ELF-1 (cell line): ENCODE measurements around the gene GPAM.
"Not testable (repeated sequence)": the region's sequence is repeated elsewhere in the genome, so short reads cannot be mapped to it uniquely, and the experiment has no call there.

ENCODE experiments used
- DNase-seq: peaks from one replicate; pipeline ENCODE4 v3.0.0-alpha.2; 2016; ENCODE audit warnings: low read depth, low spot score

The GPAM gene

DNA sequence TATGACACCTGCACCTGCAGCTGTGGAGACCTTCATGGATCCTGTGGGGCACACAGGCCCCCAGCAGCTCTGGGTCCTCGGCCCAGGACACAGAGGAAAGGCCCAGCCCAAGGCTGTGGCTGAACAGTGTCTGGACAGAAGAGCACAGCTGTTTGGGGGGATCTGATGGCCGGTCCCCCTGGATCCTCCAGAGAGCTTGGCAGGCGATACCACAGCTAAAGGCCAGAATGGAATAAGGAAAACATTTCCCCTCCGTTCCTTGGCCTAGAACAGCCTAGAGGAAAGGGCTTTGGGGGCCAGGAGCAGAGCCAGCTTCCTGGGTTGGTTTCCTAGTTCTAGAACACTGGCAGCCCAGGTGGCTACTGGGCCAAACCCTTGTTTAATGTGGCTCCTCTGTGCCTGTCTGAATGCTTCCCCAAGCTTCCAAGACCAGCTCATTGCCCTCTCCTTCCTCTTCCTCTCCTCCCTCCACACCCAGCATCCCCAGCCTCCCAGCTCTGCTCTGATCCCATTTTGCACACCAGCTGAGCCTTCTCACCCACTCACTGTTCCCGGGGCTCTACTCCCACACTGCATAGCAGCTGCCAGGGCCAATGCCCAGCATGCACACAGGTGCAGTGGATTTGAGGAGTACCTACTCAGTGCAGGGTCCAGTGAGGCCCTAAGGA lies 46.9 kb downstream of the GPAM start:
- DNase-seq = no peak

DNA sequence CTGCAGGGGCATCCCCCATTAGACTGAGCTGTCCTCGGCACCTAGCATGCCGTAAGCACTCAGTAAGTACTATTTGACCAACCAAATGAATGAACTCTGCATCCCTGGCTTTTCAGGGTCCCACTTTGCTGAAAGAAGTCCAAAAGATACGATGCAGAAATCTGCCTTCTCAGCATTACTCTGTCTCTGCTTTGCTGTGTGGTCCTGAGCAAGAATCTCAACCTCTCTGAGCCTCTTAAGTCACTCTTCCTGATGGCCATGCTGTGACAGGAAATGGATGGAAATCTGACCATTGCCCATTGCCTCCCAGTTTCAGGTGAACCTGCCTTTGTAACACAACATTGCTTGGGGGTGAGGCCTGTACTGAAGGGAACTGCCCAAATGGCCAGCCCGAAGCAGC lies 48.0 kb downstream of the GPAM start:
- no peak for DNase-seq

DNA sequence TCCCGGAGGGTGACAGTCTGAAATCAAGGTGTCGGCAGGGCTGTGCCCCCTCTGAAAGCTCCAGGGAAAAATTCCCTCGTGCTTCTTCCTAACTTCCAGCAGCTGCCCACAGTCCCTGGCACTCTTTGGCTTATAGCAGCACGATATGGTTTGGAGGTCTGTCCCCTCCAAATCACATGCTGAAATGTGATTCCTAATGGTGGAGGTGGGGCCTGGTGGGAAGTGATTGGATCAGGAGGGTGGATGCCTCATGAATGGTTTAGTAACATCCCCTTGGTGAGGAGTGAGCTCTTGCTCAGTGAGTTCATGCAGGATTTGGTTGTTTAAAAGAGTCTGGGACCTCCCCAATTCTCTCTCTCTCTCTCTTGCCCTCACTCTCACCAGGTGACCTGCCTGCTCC lies 51.1 kb downstream of the GPAM start:
- DNase-seq = no peak

DNA sequence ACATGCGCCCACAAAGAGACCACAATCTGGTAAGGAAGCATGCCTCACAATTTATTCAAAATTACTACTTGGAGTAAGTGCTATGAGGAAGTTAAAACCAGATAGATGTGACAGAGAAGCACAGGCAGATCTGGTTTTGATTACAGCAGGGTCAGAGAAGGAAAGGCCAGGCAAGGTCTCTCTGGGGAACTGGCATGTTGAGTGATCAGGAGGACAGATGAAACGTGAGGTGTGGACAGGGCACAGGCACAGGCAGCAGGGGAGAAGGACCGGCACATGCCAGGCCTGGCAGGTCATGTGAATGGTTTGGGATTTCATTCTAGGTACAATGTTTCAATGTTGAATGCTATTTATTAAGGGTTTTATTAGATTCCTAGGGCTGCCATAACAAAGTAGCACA lies 51.6 kb downstream of the GPAM start:
- no peak for DNase-seq

DNA sequence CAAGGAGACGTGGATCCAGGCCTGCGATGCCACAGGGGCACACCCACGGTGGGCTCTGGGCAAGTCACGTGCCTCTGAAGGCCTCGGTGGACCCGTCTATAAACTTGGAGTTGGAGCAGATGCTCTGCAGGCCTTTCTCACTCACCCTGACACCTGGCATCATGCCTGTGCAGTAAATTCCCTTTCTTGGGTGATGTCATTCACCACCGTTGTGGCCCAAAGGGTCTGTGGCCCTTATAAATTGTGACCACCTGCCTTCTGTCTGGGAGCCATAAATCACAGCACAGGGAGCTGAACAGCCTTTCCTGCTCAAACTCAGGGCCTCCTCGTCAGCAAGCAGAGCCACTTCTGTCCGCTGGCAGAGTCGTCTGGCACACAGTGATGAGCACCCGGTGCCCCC lies 52.2 kb downstream of the GPAM start:
- no peak for DNase-seq

DNA sequence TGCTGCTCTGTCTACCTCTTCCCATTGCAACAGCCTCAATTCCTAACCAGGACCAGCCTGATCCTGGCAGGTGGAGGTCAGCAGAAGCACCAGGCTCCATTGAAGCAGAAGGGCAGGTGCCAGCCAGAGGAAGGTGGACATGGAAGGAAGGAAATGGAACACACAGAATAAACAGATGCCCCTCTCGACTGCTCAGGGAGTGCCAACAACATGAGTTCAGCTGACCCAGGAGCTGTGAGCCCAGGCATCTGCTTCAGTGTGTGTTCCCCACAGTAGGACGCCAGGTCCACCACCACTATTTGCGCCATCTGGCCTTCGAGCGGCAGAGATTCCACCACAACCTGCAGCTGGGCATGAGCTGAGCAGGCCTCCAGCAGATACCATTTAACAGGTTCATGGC lies 56.7 kb downstream of the GPAM start:
- DNase-seq = no peak

DNA sequence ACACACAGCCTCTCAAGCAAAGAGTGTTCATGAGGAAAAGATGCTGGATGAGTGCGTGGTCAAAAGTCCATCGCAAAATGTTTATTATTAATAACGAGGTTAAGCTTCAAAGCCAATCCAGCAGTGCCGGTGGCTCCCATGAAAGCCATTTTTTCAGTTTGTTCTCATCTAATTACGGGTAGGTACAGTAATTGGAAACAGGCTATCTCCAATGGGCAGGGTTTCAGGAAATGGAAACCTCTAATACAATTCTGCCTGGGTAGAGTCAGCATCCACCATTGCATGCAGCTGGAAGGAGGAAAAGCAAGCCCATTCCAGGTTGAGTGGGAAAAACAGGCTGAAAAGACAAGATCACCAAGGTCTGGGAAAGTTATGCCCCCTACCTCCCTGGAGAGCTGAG lies 57.4 kb downstream of the GPAM start:
- DNase-seq = no peak

DNA sequence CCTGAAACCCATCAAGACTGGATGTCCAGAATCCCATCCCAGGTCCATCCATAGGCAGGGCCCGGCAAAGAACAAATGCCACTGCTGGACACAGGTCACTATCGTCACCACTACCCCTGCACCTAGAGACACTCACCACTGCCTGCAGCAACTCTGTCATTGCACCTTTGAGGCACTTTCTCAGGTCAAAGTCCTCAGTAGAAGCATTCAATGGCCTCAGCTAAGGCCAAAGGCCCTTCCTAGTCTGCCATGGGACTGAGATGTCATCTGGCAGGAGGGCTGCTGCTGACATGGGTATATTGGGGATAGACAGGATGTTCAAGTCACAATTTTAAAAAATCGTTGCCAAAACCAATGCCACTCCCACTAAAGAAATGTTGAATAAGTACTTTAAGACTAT lies 58.7 kb downstream of the GPAM start:
- no peak for DNase-seq

DNA sequence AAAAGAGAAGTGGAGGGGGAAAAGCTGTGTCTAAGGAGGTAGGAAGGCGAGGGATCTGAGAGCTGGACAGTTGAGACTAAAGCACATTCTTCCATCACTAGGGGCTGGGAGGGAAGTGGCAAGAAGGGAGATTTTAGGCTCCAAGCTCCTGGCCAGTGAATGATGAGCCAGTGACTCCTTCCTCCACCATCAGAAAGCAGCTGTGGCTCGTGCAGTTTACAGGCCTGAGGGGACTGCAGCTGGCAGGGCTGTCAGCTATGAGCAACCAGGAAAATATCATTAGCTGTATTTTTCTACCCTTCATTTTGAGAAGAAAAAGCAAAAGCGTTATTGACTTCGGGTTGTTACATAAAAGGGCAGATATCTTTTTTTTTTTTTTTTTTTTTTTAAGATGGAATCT lies 60.7 kb downstream of the GPAM start:
- no peak for DNase-seq

DNA sequence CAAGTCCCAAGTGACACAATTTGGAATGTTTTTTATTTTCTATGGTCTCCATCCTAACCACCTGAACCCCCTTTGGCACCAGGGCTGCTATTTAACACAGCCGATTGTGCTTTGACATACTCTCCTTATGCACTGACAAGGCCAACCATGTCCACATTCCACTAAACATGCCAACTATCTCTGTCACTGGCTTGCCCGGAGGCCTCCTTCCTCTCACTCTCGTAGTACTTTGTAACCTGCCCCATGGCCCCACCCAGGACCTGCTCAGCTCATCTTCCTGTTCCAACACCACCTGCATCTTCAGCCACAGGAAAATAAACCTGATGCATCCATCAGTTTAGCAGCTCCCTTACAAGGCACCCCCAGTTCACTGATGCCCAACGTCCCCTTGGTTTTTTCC lies 63.1 kb downstream of the GPAM start:
- no peak for DNase-seq

DNA sequence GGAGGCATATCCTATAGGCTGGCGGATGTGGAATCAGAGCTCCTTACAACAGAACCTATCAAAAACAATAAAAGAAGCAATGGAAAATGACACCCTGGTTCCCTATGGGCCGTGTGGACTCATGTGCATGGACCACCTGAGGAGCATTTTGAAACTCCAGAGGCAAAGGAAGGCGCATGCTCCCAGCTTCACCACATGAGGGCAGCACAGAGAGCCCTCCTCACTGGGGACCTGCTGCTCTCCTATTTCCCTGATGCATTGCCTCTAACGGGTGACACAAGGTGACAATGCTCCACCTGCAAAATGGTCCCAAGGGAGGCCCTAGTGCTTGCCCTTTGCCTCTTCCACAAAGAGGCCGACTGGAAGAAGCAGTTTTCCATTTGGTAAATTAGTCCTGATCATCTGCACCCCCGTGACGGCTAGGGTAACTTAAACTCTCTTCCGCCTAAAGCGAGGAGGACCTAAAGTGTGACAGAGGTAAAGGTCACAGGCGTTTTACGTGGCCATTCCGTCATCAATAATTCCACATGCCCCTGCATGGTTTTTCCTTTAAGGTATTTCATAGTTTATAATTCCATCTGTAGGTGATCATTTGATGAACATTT lies 67.7 kb downstream of the GPAM start:
- DNase-seq = peak; percentile 73

DNA sequence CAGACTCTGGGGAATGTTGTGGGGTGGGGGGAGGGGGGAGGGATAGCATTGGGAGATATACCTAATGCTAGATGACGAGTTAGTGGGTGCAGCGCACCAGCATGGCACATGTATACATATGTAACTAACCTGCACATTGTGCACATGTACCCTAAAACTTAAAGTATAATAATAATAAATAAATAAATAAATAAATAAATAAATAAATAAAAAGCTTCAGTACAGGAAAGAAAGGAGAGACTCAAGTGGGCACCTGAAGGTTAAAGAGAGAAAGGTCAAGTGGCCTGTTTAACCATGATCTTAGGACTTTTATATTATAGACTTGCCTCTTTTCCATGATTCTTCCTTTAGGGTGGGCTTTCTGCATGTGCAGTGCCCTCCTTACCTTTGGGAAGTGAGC lies 73.8 kb downstream of the GPAM start:
- DNase-seq = not testable (repeated sequence)
